Measurements from ENCODE around the gene ASCC1.
"Not testable (repeated sequence)": the region's sequence is repeated elsewhere in the genome, so short reads cannot be mapped to it uniquely, and the experiment has no call there.

The ASCC1 gene

DNA sequence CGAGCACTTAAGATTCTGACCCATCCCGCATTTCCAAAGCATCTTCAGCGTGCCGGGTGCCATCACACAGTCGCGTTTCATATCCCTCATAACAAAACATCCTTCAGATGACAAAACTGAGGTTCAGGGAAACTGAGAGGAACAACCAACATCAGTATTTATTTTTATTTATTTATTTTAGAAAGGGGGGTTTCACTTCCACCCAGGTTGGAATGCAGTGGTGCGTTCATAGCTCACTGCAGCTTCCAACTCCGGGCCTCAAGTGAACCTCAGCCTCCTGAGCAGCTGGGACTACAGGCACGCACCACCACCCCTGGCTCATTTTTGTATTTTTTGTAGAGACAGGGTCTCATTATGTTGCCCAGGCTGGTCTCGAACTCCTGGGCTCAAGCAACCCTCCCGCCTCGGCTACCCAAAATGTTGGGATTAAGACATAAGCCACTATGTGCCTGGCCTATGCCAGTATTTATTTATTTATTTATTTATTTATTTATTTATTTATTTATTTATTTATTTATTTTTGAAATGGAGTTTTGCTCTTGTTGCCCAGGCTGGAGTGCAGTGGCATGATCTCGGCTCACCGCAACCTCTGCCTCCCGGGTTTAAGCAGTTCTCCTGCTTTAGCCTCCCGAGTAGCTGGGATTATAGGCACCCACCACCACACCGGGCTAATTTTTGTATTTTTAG lies 33.2 kb upstream of the ASCC1 start:
- not testable (repeated sequence) for DNase-seq (ENCODE audit: low read depth in 2 of 2)

GRCh38 chr10:72248468-72249151 lies 32.5 kb upstream of the ASCC1 start:
- peak; percentile 32 to 58 for DNase-seq (ENCODE audit: low read depth in 2 of 2)

- DNase-seq (ENCODE audit: low read depth in 2 of 2): no peak
These were observed 30.0 kb upstream of the ASCC1 start for GRCh38 chr10:72245949-72246525.

GRCh38 chr10:72244573-72245038 lies 28.5 kb upstream of the ASCC1 start:
- no peak for DNase-seq (ENCODE audit: low read depth in 2 of 2)

- DNase-seq (ENCODE audit: low read depth in 2 of 2): no peak
These were observed 27.9 kb upstream of the ASCC1 start for GRCh38 chr10:72243822-72244437.

DNA sequence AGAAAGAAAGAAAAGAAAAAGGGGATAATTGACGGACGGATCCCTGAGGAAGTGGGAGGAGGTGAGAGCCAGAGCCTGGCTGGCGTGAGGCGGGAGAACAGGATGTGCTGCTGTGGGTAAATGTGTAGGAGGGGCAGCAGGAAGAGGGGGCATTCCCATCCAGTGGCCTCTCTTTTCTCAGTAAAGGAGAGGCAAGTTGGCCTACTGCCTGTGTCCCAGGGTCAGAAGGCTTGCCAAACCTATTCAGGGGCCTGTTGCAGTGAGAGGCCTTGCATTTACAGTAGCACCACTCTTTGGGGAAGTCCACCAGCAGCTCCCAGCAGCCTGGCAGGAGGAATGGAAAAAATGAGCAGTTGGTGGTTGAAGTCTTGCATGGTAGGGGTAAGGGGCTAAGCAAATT lies 26.6 kb upstream of the ASCC1 start:
- DNase-seq (ENCODE audit: low read depth in 2 of 2): no peak

DNA sequence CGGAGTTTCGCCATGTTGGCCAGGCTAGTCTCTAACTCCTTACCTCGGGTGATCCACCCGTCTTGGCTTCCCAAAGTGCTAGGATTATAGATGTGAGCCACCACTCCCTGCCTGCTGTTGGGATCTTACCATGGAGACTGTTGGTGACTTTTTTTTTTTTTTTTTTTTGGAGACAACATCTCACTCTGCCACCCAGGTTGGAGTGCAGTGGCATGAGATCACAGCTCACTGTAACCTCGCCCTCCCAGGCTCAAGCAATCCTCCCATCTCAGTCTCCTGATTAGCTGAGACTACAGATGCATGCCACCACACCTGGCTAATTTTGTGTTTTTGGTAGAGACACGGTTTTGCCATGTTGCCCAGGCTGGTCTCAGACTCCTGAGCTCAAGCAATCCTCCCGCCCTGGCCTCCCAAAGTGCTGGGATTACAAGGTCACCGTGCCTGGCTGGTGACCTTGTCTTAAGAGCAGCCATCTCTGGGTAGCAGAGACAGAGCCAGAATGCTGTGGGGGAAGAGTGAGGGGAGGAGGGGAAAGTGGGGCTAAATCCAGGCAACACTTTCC lies 25.7 kb upstream of the ASCC1 start:
- no peak for DNase-seq (ENCODE audit: low read depth in 2 of 2)

- no peak for DNase-seq (ENCODE audit: low read depth in 2 of 2)
These were observed 24.3 kb upstream of the ASCC1 start for GRCh38 chr10:72240371-72240770.

GRCh38 chr10:72239409-72239808 lies 23.3 kb upstream of the ASCC1 start:
- DNase-seq (ENCODE audit: low read depth in 2 of 2): no peak

DNA sequence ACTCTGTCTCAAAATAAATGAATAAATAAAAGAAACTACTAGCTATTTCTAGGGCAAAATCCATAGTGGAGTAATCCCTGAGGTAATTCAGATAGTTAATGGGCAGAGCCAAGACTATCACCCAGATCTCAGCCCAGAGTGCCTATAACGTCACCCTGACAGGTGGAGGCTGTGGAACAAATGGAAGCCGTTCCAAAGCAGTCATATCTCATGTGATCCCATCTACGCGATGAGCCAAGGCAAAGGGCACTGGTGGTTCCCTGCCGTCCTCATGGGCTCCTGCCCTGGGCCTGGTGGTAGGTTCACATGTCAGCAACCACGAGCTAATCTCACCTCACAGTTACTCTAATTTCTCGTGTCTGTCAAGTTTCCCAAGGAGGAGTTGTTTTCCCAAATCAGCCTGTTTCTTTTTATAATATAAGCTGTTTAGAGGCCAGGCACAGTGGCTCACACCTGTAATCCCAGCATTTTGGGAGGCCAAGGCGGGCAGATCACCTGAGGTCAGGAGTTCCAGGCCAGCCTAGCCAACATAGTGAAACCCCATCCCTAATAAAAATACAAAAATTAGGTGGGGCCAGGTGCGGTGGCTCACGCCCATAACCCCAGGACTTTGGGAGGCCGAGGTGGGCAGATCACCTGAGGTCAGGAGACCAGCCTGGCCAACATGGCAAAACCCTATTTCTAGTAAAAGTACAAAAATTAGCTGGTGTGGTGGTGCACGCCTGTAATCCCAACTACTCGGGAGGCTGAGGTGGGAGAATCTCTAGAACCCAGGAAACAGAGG lies 22.5 kb upstream of the ASCC1 start:
- no peak for DNase-seq (ENCODE audit: low read depth in 2 of 2)

DNA sequence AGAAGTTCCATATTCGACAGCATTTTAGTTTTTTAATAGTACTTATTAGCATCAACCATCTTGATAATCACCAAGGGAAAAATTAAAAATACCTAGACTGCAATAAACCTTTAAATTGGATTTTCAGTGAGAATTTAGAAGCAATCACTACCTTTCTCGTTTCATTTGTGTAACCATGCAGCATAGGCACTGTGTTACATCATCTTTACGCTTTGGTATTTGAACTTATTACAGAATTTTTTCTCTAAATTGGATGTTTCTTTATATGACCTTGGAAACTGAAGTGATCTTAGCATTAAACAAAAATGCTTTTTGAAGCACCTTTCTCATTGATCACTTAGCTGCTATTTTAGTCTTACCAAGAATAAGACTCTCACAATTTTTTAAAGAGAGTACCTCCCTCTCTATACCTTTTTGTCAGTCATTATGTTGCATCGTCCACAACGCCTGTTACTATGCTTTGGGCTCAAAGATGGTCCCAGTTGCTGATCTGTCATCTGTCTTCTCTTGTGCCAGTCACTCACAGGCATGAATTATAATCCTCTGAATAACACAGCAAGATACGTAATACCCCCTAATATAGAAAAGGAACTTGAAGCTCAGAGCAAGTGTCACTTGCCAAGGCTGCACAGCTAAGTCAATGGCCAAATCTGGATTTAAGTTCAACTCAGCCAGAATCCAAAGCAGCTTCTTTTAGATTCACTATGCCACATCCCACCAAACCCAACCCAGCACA lies 19.6 kb upstream of the ASCC1 start:
- no peak for DNase-seq (ENCODE audit: low read depth in 2 of 2)

GRCh38 chr10:72234560-72235095 lies 18.6 kb upstream of the ASCC1 start:
- no peak for DNase-seq (ENCODE audit: low read depth in 2 of 2)

DNA sequence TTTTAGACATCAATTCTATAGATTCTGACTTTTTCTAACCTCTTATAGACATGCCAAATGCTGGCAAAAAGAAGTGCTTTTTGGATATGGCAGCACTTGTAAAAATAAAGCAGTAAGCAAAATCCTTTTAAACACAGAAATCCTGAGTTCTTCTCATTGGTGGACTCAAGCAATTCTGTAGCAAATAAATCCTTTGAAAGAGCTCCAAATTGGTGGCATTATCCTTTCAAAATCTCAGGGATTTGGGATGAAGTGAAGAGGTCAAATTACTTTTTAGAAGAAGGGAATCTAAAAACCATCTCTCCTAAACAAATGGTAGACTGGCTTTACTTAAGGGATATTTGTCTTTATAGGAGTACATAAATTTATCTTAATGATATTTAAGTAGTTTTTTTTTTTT lies 17.5 kb upstream of the ASCC1 start:
- DNase-seq (ENCODE audit: low read depth in 2 of 2): no peak

- no peak for DNase-seq (ENCODE audit: low read depth in 2 of 2)
These were observed 13.5 kb upstream of the ASCC1 start for GRCh38 chr10:72229261-72230251.

DNA sequence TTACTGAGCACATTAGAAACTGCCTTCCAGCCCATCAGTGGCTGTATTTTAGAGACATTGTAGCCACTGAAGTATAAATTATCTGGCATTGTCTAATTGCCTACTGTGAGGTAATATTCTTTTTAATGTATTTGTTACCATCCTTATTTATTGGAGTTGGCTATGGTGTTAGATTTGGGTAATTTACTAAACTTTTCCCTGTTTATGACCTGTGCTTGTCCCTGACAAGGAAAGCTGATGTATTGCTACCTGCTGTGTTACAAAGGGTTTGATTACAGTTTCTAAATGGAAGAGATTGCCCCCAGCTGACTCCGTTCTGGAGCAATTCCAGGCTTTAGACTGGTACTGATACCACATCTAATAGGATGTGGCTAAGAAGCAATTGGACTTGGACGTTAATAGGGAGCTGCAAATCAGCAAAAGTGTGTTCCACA lies 12.3 kb upstream of the ASCC1 start:
- DNase-seq (ENCODE audit: low read depth in 2 of 2): no peak

- no peak for DNase-seq (ENCODE audit: low read depth in 2 of 2)
These were observed 11.8 kb upstream of the ASCC1 start for GRCh38 chr10:72227826-72228225.

DNA sequence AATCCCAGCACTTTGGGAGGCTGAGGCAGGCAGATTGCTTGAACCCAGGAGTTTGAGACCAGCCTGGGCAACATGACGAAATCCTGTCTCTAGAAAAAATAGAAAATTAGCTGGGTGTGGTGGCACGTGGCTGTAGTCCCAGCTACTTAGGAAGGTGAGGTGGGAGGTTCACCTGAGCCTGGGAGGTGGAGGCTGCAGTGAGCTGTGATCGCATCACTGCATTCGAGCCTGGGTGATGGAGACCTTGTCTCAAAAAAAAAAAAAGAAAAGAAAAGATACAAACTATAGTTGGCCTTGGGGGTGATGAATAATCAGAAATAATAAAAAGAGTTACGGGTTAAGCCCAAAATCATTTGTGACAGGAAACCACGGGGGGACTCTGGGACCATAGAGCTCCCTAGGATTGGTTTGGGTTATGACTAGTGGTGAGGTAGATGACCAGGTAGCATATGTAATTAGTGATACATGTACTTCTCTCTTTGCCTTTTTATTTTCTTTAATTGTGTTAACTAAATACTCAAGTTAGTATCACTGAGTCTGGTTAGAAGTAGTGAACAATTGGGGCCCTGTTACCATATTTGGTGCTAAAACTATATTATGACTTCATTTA lies 10.4 kb upstream of the ASCC1 start:
- DNase-seq (ENCODE audit: low read depth in 2 of 2): no peak

DNA sequence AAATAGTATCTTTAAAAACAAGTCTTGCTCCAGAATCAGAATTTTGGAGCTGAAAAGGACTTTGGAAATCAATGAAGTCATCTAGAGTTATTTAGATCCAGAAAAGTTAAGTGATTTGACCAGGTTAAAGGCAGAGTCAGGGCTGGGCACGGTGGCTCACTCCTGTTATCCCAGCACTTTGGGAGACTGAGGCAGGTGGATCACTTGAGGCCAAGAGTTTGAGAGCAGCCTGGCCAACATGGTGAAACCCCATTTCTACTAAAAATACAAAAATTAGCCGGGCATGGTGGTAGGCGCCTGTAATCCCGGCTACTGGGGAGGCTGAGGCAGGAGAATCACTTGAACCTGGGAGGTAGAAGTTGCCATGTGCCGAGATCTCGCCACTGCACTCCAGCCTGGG lies 8.1 kb upstream of the ASCC1 start:
- DNase-seq (ENCODE audit: low read depth in 2 of 2): not testable (repeated sequence)

DNA sequence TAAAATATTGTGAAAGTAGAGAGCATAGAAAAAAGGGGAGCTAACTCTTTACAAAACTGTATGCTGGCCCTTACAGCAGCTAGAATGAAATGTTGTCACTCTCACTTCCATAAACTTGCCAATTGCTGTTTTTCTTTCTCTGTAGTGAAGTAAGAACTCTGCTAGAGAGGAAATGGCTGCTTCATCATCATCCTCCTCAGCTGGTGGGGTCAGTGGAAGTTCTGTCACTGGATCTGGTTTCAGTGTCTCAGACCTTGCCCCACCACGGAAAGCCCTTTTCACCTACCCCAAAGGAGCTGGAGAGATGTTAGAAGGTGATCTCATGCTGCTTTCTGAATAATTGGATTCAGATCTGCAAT lies 7.6 kb upstream of the ASCC1 start:
- no peak for DNase-seq (ENCODE audit: low read depth in 2 of 2)

Data from stimulated activated CD8-positive, alpha-beta memory T cell treated with anti-CD3 and anti-CD28 coated beads, Interleukin-15, amount 100 ng/mL, for 4 hours (primary cell).